SU-DHL-6 (cell line): ENCODE measurements around the gene PC.

Experiments
- CTCF ChIP-seq: fragments of 200-600 bp; sonication (generic); IDR thresholded peaks from one replicate; pipeline ENCODE4 v1.5.1; 2017; ENCODE audit warnings: antibody characterized with exemption, mild to moderate bottlenecking, low read length, moderate library complexity; ENCODE audit not compliant: insufficient read depth, poor library complexity, severe bottlenecking
- EZH2phosphoT487 ChIP-seq: fragments of 200-600 bp; sonication (generic), shearing (Covaris generic); conservative IDR thresholded peaks from 2 replicates; pipeline ENCODE4 v1.6.1; 2018; ENCODE audit warnings: mild to moderate bottlenecking, antibody characterized with exemption, low read length, moderate library complexity, mixed read lengths

- TF ChIP-seq CTCF (peak; percentile 61), EZH2phosphoT487 (no peak)
Measured at GRCh38 chr11:66851698-66852465, 106.3 kb downstream of the PC start.
